ENCODE measurements around the gene P4HA1.
"Not testable (repeated sequence)": the region's sequence is repeated elsewhere in the genome, so short reads cannot be mapped to it uniquely, and the experiment has no call there.

The P4HA1 gene

GRCh38 chr10:73042130-73042529 lies 54.5 kb downstream of the P4HA1 start:
- no peak for DNase-seq (ENCODE audit: low read depth)

GRCh38 chr10:73039635-73040034 lies 57.0 kb downstream of the P4HA1 start:
- DNase-seq (ENCODE audit: low read depth) = no peak

GRCh38 chr10:73036285-73036684 lies 60.4 kb downstream of the P4HA1 start:
- not testable (repeated sequence) for DNase-seq (ENCODE audit: low read depth)

- DNase-seq (ENCODE audit: low read depth) = no peak
These were observed 64.1 kb downstream of the P4HA1 start for GRCh38 chr10:73032536-73032935.

- not testable (repeated sequence) for DNase-seq (ENCODE audit: low read depth)
These were observed 70.0 kb downstream of the P4HA1 start for GRCh38 chr10:73026623-73027022.

- DNase-seq (ENCODE audit: low read depth) = not testable (repeated sequence)
These were observed 73.1 kb downstream of the P4HA1 start for GRCh38 chr10:73023455-73024070.

GRCh38 chr10:73022961-73023360 lies 73.7 kb downstream of the P4HA1 start:
- not testable (repeated sequence) for DNase-seq (ENCODE audit: low read depth)

GRCh38 chr10:73021538-73022164 lies 75.0 kb downstream of the P4HA1 start:
- DNase-seq (ENCODE audit: low read depth) = not testable (repeated sequence)

GRCh38 chr10:73021050-73021449 lies 75.6 kb downstream of the P4HA1 start:
- DNase-seq (ENCODE audit: low read depth) = no peak

GRCh38 chr10:73019100-73019499 lies 77.6 kb downstream of the P4HA1 start:
- no peak for DNase-seq (ENCODE audit: low read depth)

GRCh38 chr10:73018632-73019031 lies 78.0 kb downstream of the P4HA1 start:
- no peak for DNase-seq (ENCODE audit: low read depth)

- DNase-seq (ENCODE audit: low read depth) = no peak
These were observed 78.6 kb downstream of the P4HA1 start for GRCh38 chr10:73017955-73018480.

GRCh38 chr10:73015779-73016178 lies 80.9 kb downstream of the P4HA1 start:
- no peak for DNase-seq (ENCODE audit: low read depth)

- no peak for DNase-seq (ENCODE audit: low read depth)
These were observed 92.8 kb downstream of the P4HA1 start for GRCh38 chr10:73003822-73004221.

GRCh38 chr10:73000973-73001372 lies 95.7 kb downstream of the P4HA1 start:
- DNase-seq (ENCODE audit: low read depth) = no peak

GRCh38 chr10:72997099-72997498 lies 99.6 kb downstream of the P4HA1 start:
- no peak for DNase-seq (ENCODE audit: low read depth)

GRCh38 chr10:72995459-72995858 lies 101.2 kb downstream of the P4HA1 start:
- not testable (repeated sequence) for DNase-seq (ENCODE audit: low read depth)

GRCh38 chr10:72989771-72990170 lies 106.9 kb downstream of the P4HA1 start:
- not testable (repeated sequence) for DNase-seq (ENCODE audit: low read depth)

- not testable (repeated sequence) for DNase-seq (ENCODE audit: low read depth)
These were observed 112.0 kb downstream of the P4HA1 start for GRCh38 chr10:72984618-72985017.

- no peak for DNase-seq (ENCODE audit: low read depth)
These were observed 114.7 kb downstream of the P4HA1 start for GRCh38 chr10:72981882-72982529.

- DNase-seq (ENCODE audit: low read depth) = no peak
These were observed 115.4 kb downstream of the P4HA1 start for GRCh38 chr10:72981028-72981881.

- DNase-seq (ENCODE audit: low read depth) = no peak
These were observed 116.3 kb downstream of the P4HA1 start for GRCh38 chr10:72980348-72980747.

All from activated T-helper 1 cell treated with Interleukin-2 at 50 U/mL for 16 hours (primary cell).